Bronchial epithelial cell (primary cell): Measurements from ENCODE around the gene MRC2. TPM values are rescaled to one million over a fixed set of nuclear protein-coding genes. Genes with fewer than 3 reads are reported as not detected.

Experiments
- DNase-seq: peaks from one replicate; pipeline ENCODE4 v3.0.0-alpha.2; 2010; ENCODE audit warnings: low read depth
- FAIRE-seq: peaks from 2 replicates; lab custom pipeline; 2011; peaks lifted over from hg19 to GRCh38; lab: Jason Lieb, UNC
- H3K27me3 ChIP-seq: 2 replicates; pipeline ENCODE4 v1.5.1; 2011; ENCODE audit warnings: low read length; ENCODE audit not compliant: control insufficient read depth, insufficient read depth
- H3K36me3 ChIP-seq: 2 replicates; pipeline ENCODE4 v1.5.1; 2011; ENCODE audit warnings: low read length; ENCODE audit not compliant: control insufficient read depth, insufficient read depth
- H3K4me3 ChIP-seq: 2 replicates; pipeline ENCODE4 v1.5.1; 2011; ENCODE audit warnings: mild to moderate bottlenecking, low read depth, low read length, control low read depth
- total RNA-seq: library from RNA; depleted of rRNA; stranded (reverse); fragments of >200 nt; gene quantifications from 2 replicates; pipeline ENCODE4 v1.2.1, GENCODE V29; 2014
- TF ChIP-seq, protein P1 (sequence below): IDR thresholded peaks from 2 replicates; pipeline ENCODE4 v1.5.1; 2011; ENCODE audit warnings: mild to moderate bottlenecking, moderate library complexity, low read length, control low read depth, inconsistent platforms; ENCODE audit not compliant: insufficient read depth, severe bottlenecking

Gene MRC2
- total RNA-seq, 1 donor from 2014 or later: 9.2 TPM

DNA sequence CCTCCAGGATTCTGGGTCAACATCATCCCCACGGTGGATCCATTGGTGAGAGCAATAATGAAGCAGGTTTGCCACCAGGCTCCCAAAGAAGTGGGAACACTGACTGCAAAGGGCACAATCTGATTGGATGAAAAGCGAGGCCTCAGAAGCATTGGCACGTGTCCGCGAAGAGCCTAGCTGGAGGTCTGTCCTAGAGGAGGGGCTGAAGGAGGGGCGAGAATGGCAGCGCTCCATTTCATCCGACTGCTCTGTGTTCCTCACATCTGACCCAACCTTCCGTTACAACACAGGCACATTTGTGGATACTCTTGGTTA lies 79.9 kb downstream of the MRC2 start:
- Histone ChIP-seq H3K36me3 (no peaks in the 10 kb centered on the region), H3K4me3 (no peak overlapping the region), H3K27me3 (no peaks in the 10 kb centered on the region)
- FAIRE-seq (no peak), DNase-seq (no peak)
- TF ChIP-seq, protein P1, sequence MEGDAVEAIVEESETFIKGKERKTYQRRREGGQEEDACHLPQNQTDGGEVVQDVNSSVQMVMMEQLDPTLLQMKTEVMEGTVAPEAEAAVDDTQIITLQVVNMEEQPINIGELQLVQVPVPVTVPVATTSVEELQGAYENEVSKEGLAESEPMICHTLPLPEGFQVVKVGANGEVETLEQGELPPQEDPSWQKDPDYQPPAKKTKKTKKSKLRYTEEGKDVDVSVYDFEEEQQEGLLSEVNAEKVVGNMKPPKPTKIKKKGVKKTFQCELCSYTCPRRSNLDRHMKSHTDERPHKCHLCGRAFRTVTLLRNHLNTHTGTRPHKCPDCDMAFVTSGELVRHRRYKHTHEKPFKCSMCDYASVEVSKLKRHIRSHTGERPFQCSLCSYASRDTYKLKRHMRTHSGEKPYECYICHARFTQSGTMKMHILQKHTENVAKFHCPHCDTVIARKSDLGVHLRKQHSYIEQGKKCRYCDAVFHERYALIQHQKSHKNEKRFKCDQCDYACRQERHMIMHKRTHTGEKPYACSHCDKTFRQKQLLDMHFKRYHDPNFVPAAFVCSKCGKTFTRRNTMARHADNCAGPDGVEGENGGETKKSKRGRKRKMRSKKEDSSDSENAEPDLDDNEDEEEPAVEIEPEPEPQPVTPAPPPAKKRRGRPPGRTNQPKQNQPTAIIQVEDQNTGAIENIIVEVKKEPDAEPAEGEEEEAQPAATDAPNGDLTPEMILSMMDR: no peak

DNA sequence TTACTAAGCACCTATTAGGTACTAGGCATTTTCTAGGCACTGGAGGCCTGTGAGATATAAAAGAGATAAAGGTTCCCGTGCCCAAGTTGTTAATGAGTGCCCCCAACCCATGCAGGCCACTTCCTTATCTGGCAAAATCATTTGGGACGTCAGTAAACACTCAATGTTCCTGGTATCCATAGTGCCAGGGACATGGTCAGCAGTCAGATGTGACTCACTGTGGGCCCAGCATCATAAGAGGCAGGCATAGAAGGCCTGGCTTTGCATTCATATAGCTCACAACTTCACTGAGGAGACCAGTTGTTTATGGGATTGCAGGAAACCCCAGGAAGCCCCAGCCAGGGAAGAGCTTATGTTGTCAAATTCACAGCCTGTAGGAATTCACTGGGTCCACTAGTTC lies 81.1 kb downstream of the MRC2 start:
- H3K4me3 ChIP-seq: no peak overlapping the region
- no peaks in the 10 kb centered on the region for H3K27me3 ChIP-seq
- DNase-seq (no peak), FAIRE-seq (peak; percentile 43)
- H3K36me3 ChIP-seq: no peaks in the 10 kb centered on the region
- TF ChIP-seq, protein P1: no peak

DNA sequence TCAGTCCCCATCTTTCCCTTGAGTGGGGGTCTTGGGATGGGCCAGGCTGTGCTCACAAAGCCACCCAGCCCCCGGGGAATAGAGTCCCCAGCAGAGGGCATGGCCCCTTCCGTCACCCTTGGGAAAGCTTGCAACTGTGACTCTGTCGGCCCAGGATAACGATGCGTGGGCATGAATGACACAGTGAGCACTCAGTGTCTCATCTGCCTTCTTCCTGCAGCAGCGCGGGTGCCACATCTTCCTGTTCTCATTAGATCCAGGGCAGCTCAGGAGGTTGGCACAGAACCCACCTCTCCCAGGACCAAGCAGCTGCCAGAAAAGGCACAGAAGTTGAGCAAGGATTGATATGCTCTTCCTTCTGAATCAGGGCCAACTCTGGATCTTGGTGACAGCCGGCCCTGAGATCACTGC lies 84.7 kb downstream of the MRC2 start:
- FAIRE-seq: no peak
- DNase-seq: no peak
- TF ChIP-seq, protein P1: no peak
- Histone ChIP-seq H3K36me3 (no peaks in the 10 kb centered on the region), H3K4me3 (no peak overlapping the region), H3K27me3 (no peaks in the 10 kb centered on the region)

DNA sequence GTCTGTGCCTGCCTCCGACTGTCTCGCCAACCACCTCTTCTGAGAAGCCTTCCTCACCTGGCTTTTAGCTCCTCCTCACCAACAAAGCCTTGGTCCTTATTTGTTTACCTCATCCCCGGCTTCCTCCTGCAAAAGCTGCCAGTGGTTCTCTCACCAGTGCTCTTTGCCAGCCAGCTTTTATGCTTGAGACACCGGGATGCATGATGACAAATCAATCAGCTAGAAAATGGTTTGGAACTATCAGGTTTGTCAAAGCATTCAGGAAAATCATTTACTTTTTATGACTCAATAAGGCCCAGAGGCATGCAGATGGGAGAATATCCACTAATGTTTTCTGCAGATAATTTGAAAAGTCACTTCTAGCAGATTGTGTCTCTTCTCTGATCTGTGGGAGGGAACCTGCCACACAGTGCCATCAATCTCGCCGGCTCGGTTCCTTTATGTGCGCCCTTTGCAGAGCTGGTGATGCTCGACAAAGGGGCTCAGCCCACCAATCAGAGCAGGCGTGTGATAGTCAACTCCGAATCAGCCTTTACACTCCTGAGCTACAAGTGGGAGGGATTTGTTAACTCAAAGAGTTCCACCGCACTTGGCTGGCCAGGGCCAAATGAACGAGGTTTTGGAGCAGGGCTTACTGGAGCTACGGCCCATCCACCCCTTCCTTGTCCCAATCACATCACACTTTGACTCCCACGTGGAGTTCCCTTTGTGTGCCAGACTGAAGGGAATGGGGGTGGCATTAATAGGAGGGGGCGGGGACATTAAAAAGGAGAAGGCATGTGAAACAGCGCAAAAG lies 85.8 kb downstream of the MRC2 start:
- no peak overlapping the region for H3K4me3 ChIP-seq
- no peak for FAIRE-seq
- no peaks in the 10 kb centered on the region for H3K27me3 ChIP-seq
- no peaks in the 10 kb centered on the region for H3K36me3 ChIP-seq
- TF ChIP-seq, protein P1: no peak
- DNase-seq: no peak

DNA sequence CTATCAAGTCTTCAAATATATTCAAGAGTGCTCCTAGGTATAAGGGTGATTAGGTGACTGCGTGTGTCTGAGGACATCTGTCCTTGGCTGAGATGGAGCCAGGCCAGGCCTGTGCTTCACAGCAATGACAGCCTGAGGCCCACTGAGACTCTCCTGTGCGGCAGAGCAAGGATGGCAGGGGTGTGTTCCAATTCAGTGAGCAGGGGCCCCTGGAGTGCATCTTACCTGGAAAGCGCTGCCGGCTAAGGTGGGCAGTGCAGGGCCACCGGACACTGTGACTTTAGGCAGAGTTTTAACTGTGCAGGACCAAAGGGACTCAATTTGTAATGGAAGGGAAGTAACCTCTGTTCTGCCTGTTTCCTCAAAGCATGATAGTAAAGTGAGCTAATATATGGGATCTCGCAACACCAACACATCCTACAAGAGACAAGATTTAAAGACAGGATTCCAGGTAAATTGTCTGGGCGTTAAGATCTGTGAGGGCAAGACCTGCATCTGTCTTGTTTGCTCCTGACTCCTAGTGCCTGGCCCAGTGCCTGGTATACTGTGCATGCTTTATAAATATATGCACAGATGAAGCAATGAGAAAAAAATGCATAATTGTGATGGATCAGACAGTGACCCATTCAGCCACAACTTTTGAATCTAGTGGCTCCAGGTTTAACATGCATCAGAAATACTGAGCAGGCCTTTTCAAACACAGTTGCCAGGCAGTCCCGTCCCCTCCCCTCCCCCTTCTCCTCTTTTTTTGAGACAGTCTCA lies 86.7 kb downstream of the MRC2 start:
- Histone ChIP-seq H3K27me3 (no peaks in the 10 kb centered on the region), H3K4me3 (no peak overlapping the region), H3K36me3 (no peaks in the 10 kb centered on the region)
- peak; percentile 37 for DNase-seq
- no peak for FAIRE-seq
- TF ChIP-seq, protein P1: no peak
